HK-2 (cell line): ENCODE measurements around the gene PLD5.
"Not testable (repeated sequence)": the region's sequence is repeated elsewhere in the genome, so short reads cannot be mapped to it uniquely, and the experiment has no call there.

ENCODE experiments used
- DNase-seq: peaks from one replicate; pipeline ENCODE4 v3.0.0-alpha.2; 2018; ENCODE audit not compliant: unreplicated experiment

PLD5 gene

DNA sequence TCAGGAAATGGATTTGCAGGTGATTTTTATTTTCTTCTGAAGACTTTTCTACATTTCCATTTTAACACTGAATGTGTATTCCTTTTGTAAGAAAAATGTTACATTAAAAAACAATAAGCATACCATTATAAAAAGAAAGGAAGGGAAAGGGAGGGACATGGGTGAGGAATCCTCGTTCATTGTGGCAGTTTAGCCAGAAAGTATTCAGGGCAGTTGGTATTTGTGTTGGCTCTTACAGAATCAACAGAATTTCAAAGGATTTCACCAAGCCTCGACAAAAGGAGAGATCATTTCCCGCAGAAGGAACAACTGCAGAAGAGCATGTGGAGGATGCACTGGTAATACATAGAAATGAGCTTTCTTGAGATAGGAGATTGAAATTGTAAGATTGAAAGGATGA lies 35.0 kb downstream of the PLD5 start:
- no peak for DNase-seq

GRCh38 chr1:242477944-242478343 lies 46.6 kb downstream of the PLD5 start:
- no peak for DNase-seq

GRCh38 chr1:242470774-242471173 lies 53.7 kb downstream of the PLD5 start:
- DNase-seq: no peak

DNA sequence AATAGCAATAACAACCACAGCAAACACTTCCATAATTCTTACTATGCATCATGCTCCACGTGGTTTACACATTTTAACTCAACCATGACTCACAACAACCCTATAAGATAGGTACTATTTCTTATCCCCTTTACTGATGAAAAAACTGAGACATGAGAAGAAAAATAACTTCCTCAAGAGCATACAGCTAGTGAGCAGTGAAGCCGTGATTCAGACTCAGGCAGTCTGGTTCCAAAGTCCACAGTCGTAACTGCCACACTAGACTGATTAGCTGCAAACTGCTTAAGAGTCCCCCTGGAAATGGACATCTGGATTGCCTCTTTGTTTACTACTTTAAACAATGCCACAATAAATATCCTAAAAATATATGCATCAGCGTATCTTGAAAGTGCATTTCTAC lies 55.7 kb downstream of the PLD5 start:
- DNase-seq: no peak

DNA sequence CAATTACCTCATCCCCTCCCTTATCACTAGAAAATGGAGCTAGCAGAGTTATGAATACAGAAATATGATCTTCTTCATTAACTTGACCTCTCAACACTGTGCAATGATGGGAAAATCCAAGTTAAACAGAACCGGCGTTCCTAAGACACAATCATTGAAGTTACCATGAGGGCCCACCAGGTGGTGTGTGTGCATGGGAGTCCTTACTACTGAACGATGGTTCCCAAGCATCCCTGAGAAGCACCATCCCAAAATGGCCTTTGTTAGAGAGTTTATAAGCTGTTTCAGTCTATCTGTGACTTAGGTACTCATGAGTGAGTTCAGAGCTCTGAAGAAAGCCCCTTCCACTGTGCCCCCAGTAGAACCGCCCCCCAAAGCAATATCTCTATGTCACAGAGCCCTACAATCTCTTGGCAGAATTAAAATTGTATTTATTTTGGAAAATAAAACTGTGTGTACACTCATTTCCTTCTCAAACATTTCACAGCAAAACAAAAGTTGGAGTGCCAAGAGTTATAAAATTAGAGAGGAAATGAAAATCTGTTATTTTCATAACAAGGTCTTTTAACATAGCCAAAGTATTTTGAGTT lies 56.8 kb downstream of the PLD5 start:
- DNase-seq: peak; percentile 13

- no peak for DNase-seq
Observed at GRCh38 chr1:242462867-242463266, 61.6 kb downstream of the PLD5 start.

- DNase-seq: not testable (repeated sequence)
Observed at GRCh38 chr1:242459740-242460139, 64.8 kb downstream of the PLD5 start.

- DNase-seq: no peak
Observed at GRCh38 chr1:242456726-242457269, 67.7 kb downstream of the PLD5 start.

GRCh38 chr1:242455052-242455361 lies 69.5 kb downstream of the PLD5 start:
- no peak for DNase-seq

DNA sequence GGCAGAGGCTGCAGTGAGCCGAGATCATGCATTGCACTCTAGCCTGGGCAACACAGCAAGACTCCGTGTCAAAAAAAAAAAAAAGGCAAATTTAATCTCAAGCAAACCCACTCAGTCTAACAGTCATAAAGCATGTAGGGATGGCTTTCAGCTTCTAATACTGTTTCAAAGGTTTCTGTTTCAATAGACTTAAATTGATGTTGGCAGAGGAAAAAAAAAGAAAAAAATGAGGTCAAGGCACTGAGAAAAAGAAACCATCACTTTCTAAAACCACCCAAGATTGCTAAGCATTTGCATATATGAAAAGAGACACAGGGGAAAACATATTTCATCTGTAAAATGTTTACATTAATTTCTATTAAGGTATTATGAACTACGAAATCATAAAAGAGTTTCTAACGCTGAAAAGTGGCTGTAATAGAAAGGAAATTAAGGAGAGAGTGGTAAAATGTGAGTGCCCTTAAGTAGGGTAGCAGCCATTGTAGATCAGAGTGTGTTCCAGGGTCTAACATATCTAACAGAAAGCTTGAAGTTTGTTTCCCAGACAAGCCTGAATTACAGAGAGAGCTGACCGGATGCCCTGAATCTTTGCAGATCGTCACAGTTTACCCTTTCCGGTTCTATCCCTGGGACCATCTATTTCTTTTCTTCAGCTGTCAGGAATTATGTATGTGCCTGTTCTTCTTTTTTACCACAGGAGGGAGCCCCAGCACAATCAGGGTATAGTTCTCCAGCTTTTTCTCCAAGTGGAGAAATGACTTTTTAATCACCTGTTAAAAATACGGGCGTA lies 70.0 kb downstream of the PLD5 start:
- DNase-seq: peak; percentile 14

GRCh38 chr1:242452573-242452972 lies 71.9 kb downstream of the PLD5 start:
- no peak for DNase-seq

- no peak for DNase-seq
Observed at GRCh38 chr1:242449661-242450060, 74.8 kb downstream of the PLD5 start.

DNA sequence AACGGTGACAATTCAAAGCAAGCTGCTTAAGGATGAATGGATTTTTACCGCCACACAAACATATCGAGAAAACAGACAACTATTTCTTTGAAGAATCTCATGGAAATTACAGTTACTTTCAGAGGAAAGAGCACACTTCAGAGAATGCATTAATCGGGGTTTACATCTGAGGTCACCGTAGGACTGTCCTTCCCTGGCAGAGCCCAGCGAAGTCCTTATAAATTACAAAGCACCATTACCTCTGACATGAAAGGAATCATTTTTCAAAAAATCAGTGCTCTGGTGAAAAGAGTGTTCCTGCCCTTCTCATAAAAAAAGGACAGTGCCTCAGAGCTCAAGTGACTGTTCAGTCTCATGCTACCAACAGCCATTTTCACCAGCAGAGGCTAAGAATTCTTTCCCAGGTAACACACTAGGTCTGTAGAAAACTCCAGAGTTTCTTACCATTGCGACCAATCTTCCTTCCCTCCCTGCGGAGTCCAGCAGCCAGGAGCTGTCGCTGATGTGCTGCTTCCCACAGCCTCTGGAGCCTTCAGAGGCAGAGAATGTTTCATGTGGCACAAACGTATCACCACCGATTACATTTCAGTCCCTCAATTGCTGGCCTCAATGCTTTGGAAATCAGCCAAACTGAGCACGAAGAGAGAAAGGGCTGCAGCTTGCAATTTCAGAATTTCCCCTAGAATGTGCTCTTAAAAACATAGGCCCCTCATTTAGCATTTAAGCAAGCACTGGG lies 75.4 kb downstream of the PLD5 start:
- DNase-seq: no peak

DNA sequence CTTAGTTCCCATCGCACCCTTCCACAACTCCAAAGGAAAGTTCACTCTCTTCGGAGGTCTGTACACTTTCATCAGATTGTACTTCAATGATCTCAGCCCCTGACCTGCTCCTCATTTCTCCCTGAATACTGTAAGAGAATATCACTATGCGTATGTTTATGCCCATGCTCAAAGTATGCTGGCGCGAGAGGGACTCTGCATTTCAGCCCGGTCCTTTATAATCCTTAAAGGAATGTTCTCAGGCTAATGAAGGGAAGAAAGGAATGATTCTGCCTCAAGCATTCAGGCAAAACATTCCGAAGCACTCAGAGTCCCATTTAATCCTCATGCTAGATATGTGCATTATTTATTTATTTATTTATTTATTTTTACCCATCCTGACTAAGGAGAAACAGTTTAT lies 76.8 kb downstream of the PLD5 start:
- DNase-seq: no peak

GRCh38 chr1:242440757-242441156 lies 83.7 kb downstream of the PLD5 start:
- DNase-seq: no peak

DNA sequence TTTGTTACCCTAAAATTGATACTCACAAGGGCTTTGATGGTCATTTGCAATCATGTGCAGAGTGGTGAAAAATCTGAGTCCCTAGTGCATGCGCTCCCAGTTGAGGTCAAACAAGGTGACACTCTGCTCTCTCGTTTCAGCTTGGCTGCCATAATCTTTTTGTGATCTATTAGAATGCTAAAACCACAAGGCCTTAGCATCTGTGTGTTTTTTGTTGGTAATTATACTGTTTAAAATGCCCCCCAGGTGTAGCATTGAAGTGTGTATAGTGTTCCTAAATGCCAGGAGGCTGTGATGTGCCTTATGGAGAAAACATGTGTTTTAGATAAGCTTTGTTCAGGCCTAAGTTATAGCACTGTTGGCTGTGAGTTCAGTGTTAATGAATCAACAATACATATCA lies 89.3 kb downstream of the PLD5 start:
- no peak for DNase-seq

DNA sequence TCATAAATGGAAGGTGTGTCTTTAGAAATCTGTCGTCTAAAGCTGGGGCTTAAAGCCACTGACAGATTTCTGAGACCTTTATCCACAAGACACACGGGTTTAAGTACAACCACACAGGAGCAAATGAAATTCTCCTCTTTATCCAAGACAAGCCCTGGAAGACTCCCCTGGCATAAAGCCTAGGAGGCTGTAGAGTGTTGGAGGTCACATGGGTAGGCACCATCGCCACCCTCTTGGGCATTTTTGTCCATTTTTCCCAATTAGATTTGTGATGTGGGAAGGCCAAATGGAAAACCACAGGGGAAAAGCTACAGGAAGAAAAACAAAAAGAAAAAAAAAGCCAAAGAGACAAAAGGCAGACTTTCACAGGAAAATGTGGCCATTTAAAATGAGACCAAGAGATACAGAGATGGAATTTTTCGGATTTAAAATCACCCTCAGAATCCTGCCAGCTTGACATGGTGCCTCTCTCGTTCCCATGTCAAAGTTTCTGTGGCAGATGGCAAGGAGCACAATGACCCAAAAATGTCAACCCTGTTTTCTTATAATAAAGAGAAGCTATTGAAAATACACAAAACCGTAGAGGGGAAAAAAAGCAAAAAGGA lies 91.9 kb downstream of the PLD5 start:
- DNase-seq: no peak

GRCh38 chr1:242431786-242432185 lies 92.7 kb downstream of the PLD5 start:
- DNase-seq: no peak

DNA sequence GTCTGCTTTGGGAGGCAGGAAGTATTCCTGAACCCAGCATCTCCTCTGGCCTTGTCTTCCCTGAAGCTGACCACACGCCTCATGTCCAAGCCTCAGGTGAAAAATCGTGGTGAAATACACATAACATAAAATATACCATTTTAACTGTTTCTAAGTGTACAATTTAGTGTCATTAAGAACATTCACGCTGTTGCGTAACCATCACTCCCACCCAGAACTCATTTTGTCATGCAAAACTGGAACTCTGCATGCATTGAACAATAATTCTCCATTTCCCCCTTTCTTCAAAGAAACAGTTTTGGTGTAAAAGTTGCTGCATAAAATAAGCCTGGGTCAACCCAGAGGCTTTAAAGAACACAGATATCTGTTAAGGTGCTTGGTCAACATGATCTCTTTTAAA lies 93.5 kb downstream of the PLD5 start:
- no peak for DNase-seq

- no peak for DNase-seq
Observed at GRCh38 chr1:242428399-242429190, 95.9 kb downstream of the PLD5 start.

DNA sequence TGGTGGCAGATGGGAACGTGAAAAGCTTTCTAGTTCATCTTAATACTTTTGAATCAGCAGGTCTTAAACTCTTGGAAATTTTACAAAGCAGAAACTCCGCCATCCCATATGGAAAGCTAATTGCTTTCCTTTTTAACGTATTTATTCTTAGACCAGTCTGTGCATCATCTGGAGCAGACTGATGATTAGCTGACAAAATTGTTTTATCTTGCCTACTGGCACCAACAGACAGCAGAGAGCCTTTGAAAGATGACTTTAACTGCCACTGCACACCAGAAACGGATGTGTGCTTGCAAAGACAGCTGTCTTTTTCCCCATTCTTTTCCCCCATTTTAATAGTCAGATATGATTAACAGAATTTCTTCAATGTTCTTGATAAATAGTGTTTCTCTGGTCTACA lies 97.0 kb downstream of the PLD5 start:
- no peak for DNase-seq
